Aorta (tissue), 5 donors: ENCODE results near the gene ALX4. TPM values are rescaled to one million over a fixed set of nuclear protein-coding genes. Genes with fewer than 3 reads are reported as not detected.
A peak's percentile ranks its signal among the peaks of the same experiment; 100 is the strongest.

Source experiments
- ATAC-seq: fragments of 200-7000 bp; cut with Tn5 transposase; one replicate; pipeline ENCODE4 v1.9.1; 2022; ENCODE audit warnings: moderate library complexity; ENCODE audit not compliant: low FRiP score
- DNase-seq, 2 donors: peaks; one replicate each; pipeline ENCODE4 v3.0.0-alpha.2; 2020
- H3K27ac ChIP-seq, 2 donors: one replicate each; pipeline ENCODE4 v1.5.1; 2013; ENCODE audit warnings: low read length in 2 of 2, mild to moderate bottlenecking in 2 of 2, moderate library complexity in 2 of 2, control low read depth in 1 of 2, inconsistent platforms in 1 of 2, low read depth in 1 of 2
- H3K27me3 ChIP-seq, 2 donors: one replicate each; pipeline ENCODE4 v1.6.1; 2013; ENCODE audit warnings: control low read depth in 1 of 2, low read length in 1 of 2, mild to moderate bottlenecking in 1 of 2, moderate library complexity in 1 of 2; ENCODE audit not compliant: insufficient read depth in 2 of 2, control insufficient read depth in 1 of 2
- H3K36me3 ChIP-seq, 2 donors: one replicate each; pipeline ENCODE4 v1.6.1; 2013; ENCODE audit warnings: control low read depth in 1 of 2, low read length in 1 of 2, mild to moderate bottlenecking in 1 of 2; ENCODE audit not compliant: insufficient read depth in 2 of 2, control insufficient read depth in 1 of 2
- H3K4me1 ChIP-seq, 2 donors: one replicate each; pipeline ENCODE4 v1.6.1; 2013; ENCODE audit warnings: low read length in 2 of 2, control low read depth in 1 of 2, mild to moderate bottlenecking in 1 of 2, moderate library complexity in 1 of 2; ENCODE audit not compliant: insufficient read depth in 2 of 2, control insufficient read depth in 1 of 2
- H3K4me3 ChIP-seq, 2 donors: one replicate each; pipeline ENCODE4 v1.5.1; 2013; ENCODE audit warnings: low read length in 2 of 2, control low read depth in 1 of 2, mild to moderate bottlenecking in 1 of 2
- H3K9me3 ChIP-seq: one replicate; pipeline ENCODE4 v1.6.1; 2013; ENCODE audit warnings: mild to moderate bottlenecking, low read length; ENCODE audit not compliant: control insufficient read depth
- WGBS, 2 donors: extraction: QIAGEN DNeasy Blood & Tissue Kit; methylation state at CpG; one replicate each; pipeline ENCODE4 v1.1.7; 2013; 5-methylcytosine and 5-hydroxymethylcytosine counted together
- intact Hi-C, 2 donors: fragments of 100-400 bp; cut with DNase I; formaldehyde crosslinking; loops; one replicate each; pipeline versions ENCODE4 v1.14.2 to v1.15.0; 2022
- polyA plus RNA-seq, 2 donors: library from polyadenylated mRNA; stranded (reverse); fragments of 200-250 nt; gene quantifications; one replicate each; pipeline ENCODE4 v1.2.3, GENCODE V29; 2013
- total RNA-seq, 2 donors: library from RNA; stranded (reverse); fragmentation: NEBNext Ultra II Directional; extraction: Animal tissue kit (Norgen Biotek cat#: 25700); gene quantifications; one replicate each; pipeline ENCODE4 v1.2.1, GENCODE V29; 2021
- donor health status: healthy with polysubstance abuse.
- donor health status: Bipolar disorder and iron deficiency.
- donor health status: DM: no; HTN: no; CAD: no.
- donor health status: DM: no; HTN: no; CAD: no.
- donor health status: DM: yes; HTN: yes; CAD: no.

ALX4 gene
- total and polyA plus RNA-seq, 4 donors, result 0.06 to 0.13 TPM; not detected in 2

DNA sequence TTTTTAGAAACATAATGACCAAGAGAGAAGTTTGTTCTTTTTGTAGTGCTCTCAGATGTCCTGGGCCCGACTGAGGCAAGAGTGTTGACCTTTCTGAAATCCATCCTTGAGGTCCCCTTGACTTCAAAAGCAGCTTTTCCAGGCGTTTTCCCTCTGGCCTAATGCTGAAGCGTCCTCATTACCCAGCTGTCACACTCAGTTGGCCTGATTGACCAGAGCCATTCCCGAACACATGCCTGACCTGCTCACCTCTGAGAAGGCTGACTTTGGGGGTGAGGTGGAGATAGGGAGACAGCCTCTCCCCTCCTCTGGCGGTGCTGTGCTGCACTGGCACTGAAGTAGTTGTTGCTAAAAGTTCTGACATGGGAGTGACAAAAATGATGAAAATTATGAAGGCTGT is 66.9 kb downstream of the ALX4 start:
- H3K36me3 ChIP-seq, result peaks cover 1 to 10% of the 10 kb centered on the region in 2 donors
- no peaks in the 10 kb centered on the region for H3K9me3 ChIP-seq
- peaks cover 0 to 7% of the 10 kb centered on the region in 2 donors for H3K4me1 ChIP-seq
- no peaks in the 10 kb centered on the region for H3K27me3 ChIP-seq
- DNase-seq (no peak), ATAC-seq (no peak)
- H3K4me3 ChIP-seq, result no peak overlapping the region
- intact Hi-C loops, result loop anchor here in 1 of 2 donors (10.0 kb wide), 1 partner anchor 108 kb away; no protein-coding TSS in a partner anchor
- H3K27ac ChIP-seq, result no peak overlapping the region
- 78 to 85% methylated on average over 5 of the region's 5 CpGs for WGBS, 2 donors

DNA sequence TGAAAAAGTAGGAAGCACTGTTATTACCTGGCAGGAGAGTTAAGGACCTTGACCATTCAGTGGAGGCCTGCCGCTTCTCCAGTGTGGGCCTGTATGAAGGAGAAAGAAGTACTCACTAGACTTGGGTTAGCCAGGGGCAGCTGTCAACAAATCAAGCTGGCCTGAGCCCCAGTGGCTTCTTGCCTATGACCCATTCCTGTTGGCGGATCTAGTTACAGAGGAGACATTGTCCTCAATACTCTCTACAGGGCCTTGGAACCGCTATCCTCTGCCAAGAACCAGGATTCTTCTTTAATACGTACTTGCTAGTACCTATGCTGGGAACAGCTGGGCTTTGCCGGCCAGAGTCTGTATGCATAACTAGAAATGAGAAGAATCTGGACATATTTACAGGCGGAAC is 68.1 kb downstream of the ALX4 start:
- intact Hi-C loops, result loop anchor here in 1 of 2 donors (10.0 kb wide), 1 partner anchor 107 kb away; no protein-coding TSS in a partner anchor
- no peak overlapping the region for H3K27ac ChIP-seq
- DNase-seq (no peak), ATAC-seq (no peak)
- 91 to 94% methylated on average over 6 of the region's 6 CpGs for WGBS, 2 donors
- H3K4me1 ChIP-seq, result peaks cover 0 to 7% of the 10 kb centered on the region in 2 donors
- peaks cover 1 to 9% of the 10 kb centered on the region in 2 donors for H3K36me3 ChIP-seq
- no peaks in the 10 kb centered on the region for H3K9me3 ChIP-seq
- no peaks in the 10 kb centered on the region for H3K27me3 ChIP-seq
- H3K4me3 ChIP-seq, result no peak overlapping the region

DNA sequence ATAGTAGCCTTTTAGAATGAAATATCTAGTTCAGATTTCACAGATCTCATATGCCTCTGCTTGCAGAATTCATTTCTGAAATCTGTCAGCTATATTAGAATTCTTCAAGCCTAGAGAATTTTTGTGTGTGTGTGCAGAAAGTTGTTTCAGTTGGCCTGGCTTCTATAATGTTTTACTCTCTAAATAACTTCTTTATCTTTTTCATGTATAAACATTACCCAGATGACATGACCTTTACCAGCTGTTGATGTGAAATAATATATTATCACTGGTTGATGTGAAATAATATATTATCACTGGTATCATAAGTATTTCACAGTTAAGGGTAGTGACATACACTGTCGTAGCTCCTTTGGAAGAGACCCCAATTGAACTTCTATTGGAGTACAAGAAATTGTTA is 72.8 kb downstream of the ALX4 start:
- H3K27ac ChIP-seq, result no peak overlapping the region
- 83 to 85% methylated on average over 1 of the region's 1 CpG for WGBS, 2 donors
- H3K4me3 ChIP-seq, result no peak overlapping the region
- peaks cover 4 to 9% of the 10 kb centered on the region in 2 donors for H3K36me3 ChIP-seq
- H3K4me1 ChIP-seq, result no peaks in the 10 kb centered on the region
- DNase-seq (no peak), ATAC-seq (no peak)
- intact Hi-C loops, result no loop called here
- H3K9me3 ChIP-seq, result no peaks in the 10 kb centered on the region
- H3K27me3 ChIP-seq, result no peaks in the 10 kb centered on the region

DNA sequence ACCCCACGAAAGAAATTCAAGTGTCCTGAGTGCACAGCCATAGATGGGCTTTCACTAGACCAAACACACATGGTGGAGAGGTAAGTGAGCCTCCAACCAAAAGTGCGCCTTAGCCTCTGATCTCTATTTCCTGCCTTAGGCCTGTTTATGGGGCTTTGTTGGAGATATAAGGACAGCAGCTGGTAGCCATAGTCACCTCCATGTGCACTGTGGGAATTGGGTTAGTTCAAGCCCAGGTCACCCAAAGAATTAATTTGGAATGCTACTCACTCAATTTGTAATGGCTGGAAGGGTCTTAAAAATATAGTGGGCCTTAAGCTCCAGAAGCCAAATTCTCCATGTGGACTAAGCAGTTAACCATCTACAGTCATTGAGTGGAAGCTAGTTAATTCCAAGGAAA is 73.6 kb downstream of the ALX4 start:
- H3K9me3 ChIP-seq, result no peaks in the 10 kb centered on the region
- 100% methylated on average over 2 of the region's 2 CpGs for WGBS, 2 donors
- H3K27me3 ChIP-seq, result no peaks in the 10 kb centered on the region
- peaks cover 4 to 9% of the 10 kb centered on the region in 2 donors for H3K36me3 ChIP-seq
- DNase-seq, result no peak
- no peaks in the 10 kb centered on the region for H3K4me1 ChIP-seq
- no peak overlapping the region for H3K27ac ChIP-seq
- intact Hi-C loops, result no loop called here
- no peak for ATAC-seq
- H3K4me3 ChIP-seq, result no peak overlapping the region

DNA sequence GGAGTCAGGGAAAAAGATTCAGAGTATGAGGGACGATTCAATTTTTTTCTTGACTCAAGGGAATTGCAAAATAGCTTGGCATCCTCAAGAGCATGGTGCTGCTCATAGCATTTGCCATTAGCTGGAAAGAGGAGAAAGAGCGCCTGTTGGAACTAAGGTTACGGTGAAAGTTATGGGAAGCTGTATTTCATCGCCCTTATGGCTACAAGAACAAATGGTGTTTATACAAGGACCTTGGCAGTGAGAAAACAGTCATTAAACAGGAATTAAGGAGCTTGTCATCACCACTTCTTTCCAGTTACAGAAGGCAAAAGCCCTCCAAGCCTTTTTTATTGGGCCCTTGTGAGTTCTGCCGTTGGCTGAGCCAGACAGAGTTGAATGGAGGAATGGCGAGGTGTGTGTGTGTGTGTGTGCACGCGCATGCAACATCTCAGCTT is 74.2 kb downstream of the ALX4 start:
- H3K9me3 ChIP-seq, result no peaks in the 10 kb centered on the region
- no peak overlapping the region for H3K27ac ChIP-seq
- H3K36me3 ChIP-seq, result peaks cover 4 to 5% of the 10 kb centered on the region in 2 donors
- no peak overlapping the region for H3K4me3 ChIP-seq
- WGBS, 2 donors, result 80 to 85% methylated on average over 8 of the region's 8 CpGs
- intact Hi-C loops, result no loop called here
- no peaks in the 10 kb centered on the region for H3K27me3 ChIP-seq
- no peaks in the 10 kb centered on the region for H3K4me1 ChIP-seq
- peak; percentile 57 for ATAC-seq
- DNase-seq, result no peak

DNA sequence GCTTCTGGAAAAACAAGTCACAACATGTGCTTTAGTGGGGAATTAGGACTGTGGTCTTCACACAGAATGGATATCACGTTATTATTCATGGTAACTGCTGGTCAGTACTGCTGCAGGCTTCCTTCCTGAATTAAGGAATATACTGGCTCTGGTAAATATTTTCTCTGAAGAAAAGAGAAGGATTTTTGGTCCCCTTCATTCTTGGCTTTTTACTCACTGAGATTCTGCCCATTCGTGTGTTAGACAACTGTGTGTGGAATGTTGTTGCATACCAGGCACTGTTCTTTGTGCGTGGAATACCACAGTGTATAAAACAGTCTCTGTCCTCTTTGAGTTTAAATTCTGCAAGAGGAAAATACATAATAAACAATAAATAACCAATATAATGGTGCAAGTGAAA is 80.3 kb downstream of the ALX4 start:
- Histone ChIP-seq H3K9me3 (no peaks in the 10 kb centered on the region), H3K36me3 (peaks cover 2% of the 10 kb centered on the region in 2 donors), H3K4me1 (no peaks in the 10 kb centered on the region), H3K4me3 (no peak overlapping the region), H3K27ac (no peak overlapping the region), H3K27me3 (no peaks in the 10 kb centered on the region)
- DNase-seq, result no peak
- ATAC-seq, result no peak
- WGBS, 2 donors, result 61 to 66% methylated on average over 3 of the region's 3 CpGs
- intact Hi-C loops, result no loop called here

DNA sequence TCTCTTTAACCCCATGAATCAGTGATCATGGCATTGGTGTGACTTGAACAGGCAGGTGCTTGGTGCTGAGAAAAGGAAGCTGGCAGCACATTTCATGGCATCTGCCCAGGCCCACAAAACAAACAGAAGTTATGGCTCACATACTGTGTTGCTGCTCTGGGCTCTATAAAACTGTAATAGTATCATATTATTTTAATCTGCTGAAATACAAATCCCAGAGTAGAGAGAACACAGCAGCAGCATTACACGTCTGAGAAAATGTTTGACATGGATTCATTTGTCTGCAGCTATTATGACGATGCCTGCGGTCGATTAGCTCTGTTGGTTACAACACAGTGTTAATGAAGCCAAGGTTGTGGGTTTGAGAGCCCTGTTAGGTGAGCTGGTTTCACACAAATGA is 80.8 kb downstream of the ALX4 start:
- no peak overlapping the region for H3K27ac ChIP-seq
- ATAC-seq (no peak), DNase-seq (no peak)
- 48 to 50% methylated on average over 4 of the region's 4 CpGs for WGBS, 2 donors
- H3K36me3 ChIP-seq, result peaks cover 2% of the 10 kb centered on the region in 2 donors
- no peaks in the 10 kb centered on the region for H3K27me3 ChIP-seq
- H3K9me3 ChIP-seq, result no peaks in the 10 kb centered on the region
- H3K4me3 ChIP-seq, result no peak overlapping the region
- H3K4me1 ChIP-seq, result no peaks in the 10 kb centered on the region
- intact Hi-C loops, result no loop called here

DNA sequence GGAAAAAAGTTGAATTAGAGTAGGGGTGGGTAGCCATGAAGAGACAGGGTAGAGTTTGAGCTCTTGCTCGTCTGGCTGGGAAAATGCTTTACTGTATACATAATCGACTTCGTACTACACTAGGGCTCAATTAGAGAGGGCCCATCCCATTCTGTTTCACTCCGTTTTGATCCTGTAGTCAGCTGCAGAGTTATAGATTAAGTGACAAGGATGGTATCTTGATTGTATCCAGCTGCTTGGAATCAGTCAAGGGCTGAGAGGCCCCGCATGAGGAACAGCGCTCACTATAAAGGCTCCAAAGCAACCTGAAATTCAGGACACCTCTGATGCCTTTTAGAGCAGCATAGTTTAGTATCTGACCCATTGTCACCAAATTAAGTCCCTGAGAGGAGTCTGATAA is 81.6 kb downstream of the ALX4 start:
- ATAC-seq (no peak), DNase-seq (no peak)
- Histone ChIP-seq H3K4me1 (no peaks in the 10 kb centered on the region), H3K9me3 (no peaks in the 10 kb centered on the region), H3K27ac (no peak overlapping the region), H3K36me3 (peaks cover 2% of the 10 kb centered on the region in 2 donors), H3K4me3 (no peak overlapping the region), H3K27me3 (no peaks in the 10 kb centered on the region)
- intact Hi-C loops, result no loop called here
- 90% methylated on average over 6 of the region's 6 CpGs for WGBS, 2 donors

DNA sequence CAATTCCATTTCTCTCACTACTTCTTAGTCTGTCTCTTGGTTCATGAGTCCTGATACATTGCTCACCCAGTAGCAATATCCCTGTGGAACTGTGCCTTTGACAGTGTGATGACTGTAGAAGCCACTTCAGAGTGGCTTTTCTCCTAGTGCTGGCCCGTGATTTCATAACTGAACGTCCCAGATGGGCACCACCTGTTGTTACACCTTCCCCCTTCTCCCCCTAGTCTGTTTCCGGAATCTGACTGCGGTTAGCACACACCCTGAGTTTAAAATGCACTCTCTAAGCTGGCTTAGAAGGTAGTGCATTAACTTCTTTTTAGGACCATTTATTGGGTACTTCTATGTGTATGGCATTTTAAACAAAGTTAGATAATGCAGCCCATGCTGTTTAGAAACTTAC is 83.0 kb downstream of the ALX4 start:
- DNase-seq (no peak), ATAC-seq (no peak)
- Histone ChIP-seq H3K27me3 (no peaks in the 10 kb centered on the region), H3K9me3 (no peaks in the 10 kb centered on the region), H3K4me1 (no peaks in the 10 kb centered on the region), H3K36me3 (peaks cover 2% of the 10 kb centered on the region in 2 donors), H3K4me3 (no peak overlapping the region), H3K27ac (no peak overlapping the region)
- WGBS, 2 donors, result 72 to 89% methylated on average over 4 of the region's 4 CpGs
- intact Hi-C loops, result no loop called here
